ENCODE measurements around the gene CLN6. TPM values are rescaled to one million over a fixed set of nuclear protein-coding genes. Genes with fewer than 3 reads are reported as not detected.
"Not testable (repeated sequence)": the region's sequence is repeated elsewhere in the genome, so short reads cannot be mapped to it uniquely, and the experiment has no call there.

The CLN6 gene
- total RNA-seq, 1 donor from 2014 or later = 13.2 TPM

GRCh38 chr15:68207176-68207935 is 22.2 kb downstream of the CLN6 start:
- DNase-seq (ENCODE audit: low read depth, low spot score) = no peak

- DNase-seq (ENCODE audit: low read depth, low spot score) = no peak
Observed at GRCh38 chr15:68206711-68207151, 22.8 kb downstream of the CLN6 start.

GRCh38 chr15:68205954-68206539 is 23.5 kb downstream of the CLN6 start:
- no peak for DNase-seq (ENCODE audit: low read depth, low spot score)

GRCh38 chr15:68205558-68205944 is 24.0 kb downstream of the CLN6 start:
- no peak for DNase-seq (ENCODE audit: low read depth, low spot score)

- DNase-seq (ENCODE audit: low read depth, low spot score) = no peak
Observed at GRCh38 chr15:68204776-68205557, 24.6 kb downstream of the CLN6 start, which contains the start of gene CALML4. Gene CALML4 (minus strand): TSS chr15:68205332. CDS start chr15:68205247, 85 bp downstream.

GRCh38 chr15:68204361-68204760 is 25.2 kb downstream of the CLN6 start:
- DNase-seq (ENCODE audit: low read depth, low spot score) = no peak

GRCh38 chr15:68203956-68204355 is 25.6 kb downstream of the CLN6 start:
- DNase-seq (ENCODE audit: low read depth, low spot score) = no peak

GRCh38 chr15:68203486-68203885 is 26.0 kb downstream of the CLN6 start:
- no peak for DNase-seq (ENCODE audit: low read depth, low spot score)

- not testable (repeated sequence) for DNase-seq (ENCODE audit: low read depth, low spot score)
Observed at GRCh38 chr15:68202994-68203393, 26.5 kb downstream of the CLN6 start.

GRCh38 chr15:68201879-68202261 is 27.7 kb downstream of the CLN6 start:
- DNase-seq (ENCODE audit: low read depth, low spot score) = no peak

- no peak for DNase-seq (ENCODE audit: low read depth, low spot score)
Observed at GRCh38 chr15:68201153-68201878, 28.2 kb downstream of the CLN6 start.

- no peak for DNase-seq (ENCODE audit: low read depth, low spot score)
Observed at GRCh38 chr15:68200016-68200861, 29.3 kb downstream of the CLN6 start.

GRCh38 chr15:68199340-68199739 is 30.2 kb downstream of the CLN6 start:
- DNase-seq (ENCODE audit: low read depth, low spot score) = no peak

GRCh38 chr15:68197661-68198437 is 31.7 kb downstream of the CLN6 start:
- DNase-seq (ENCODE audit: low read depth, low spot score) = no peak

- no peak for DNase-seq (ENCODE audit: low read depth, low spot score)
Observed at GRCh38 chr15:68197170-68197492, 32.4 kb downstream of the CLN6 start.

GRCh38 chr15:68196445-68197169 is 32.9 kb downstream of the CLN6 start:
- DNase-seq (ENCODE audit: low read depth, low spot score) = no peak

- no peak for DNase-seq (ENCODE audit: low read depth, low spot score)
Observed at GRCh38 chr15:68195336-68196112, 34.0 kb downstream of the CLN6 start.

GRCh38 chr15:68192804-68193486 is 36.6 kb downstream of the CLN6 start:
- DNase-seq (ENCODE audit: low read depth, low spot score) = no peak

All from pulmonary artery endothelial cell (primary cell).